NCI-H187 treated with DMSO at 0.1 percent for 48 hours (cell line): ENCODE results near the gene AOC1.

Experiments
- DNase-seq: peaks from one replicate; lab custom pipeline; 2025; lab: John Stamatoyannopoulos, UW

AOC1 gene

GRCh38 chr7:150835702-150836280, 16.5 kb upstream of the AOC1 start:
- DNase-seq: no peak

- no peak for DNase-seq
Measured at GRCh38 chr7:150838965-150839650, 13.2 kb upstream of the AOC1 start.

GRCh38 chr7:150842018-150842417, 10.3 kb upstream of the AOC1 start:
- no peak for DNase-seq

GRCh38 chr7:150842716-150843115, 9.6 kb upstream of the AOC1 start:
- no peak for DNase-seq

GRCh38 chr7:150845421-150845861, 6.9 kb upstream of the AOC1 start:
- no peak for DNase-seq

GRCh38 chr7:150846291-150847115, 5.8 kb upstream of the AOC1 start:
- DNase-seq: no peak

DNA sequence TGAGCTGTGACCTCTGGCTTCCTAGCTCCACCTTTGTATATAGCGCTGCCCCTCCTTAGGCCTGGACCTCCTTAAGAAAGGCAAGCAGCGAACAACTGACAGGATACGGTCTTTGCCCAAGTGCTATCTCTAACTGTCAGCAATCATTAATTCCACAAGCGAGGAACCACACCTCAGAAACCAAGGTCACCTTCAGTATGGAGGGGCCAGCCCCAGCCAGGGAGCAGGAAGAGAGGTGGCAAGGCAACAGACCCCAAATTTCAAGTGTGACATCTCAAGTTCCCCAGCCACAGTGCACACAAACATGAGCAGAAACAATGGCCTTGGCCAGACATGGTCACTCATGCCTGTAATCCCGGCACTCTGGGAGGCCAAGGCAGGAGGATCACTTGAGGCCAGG, 4.8 kb upstream of the AOC1 start:
- DNase-seq: no peak

- DNase-seq: no peak
Measured at GRCh38 chr7:150848111-150848510, 4.2 kb upstream of the AOC1 start.

- no peak for DNase-seq
Measured at GRCh38 chr7:150848561-150849115, 3.7 kb upstream of the AOC1 start.

- no peak for DNase-seq
Measured at GRCh38 chr7:150849204-150849775, 3.0 kb upstream of the AOC1 start.

- no peak for DNase-seq
Measured at GRCh38 chr7:150850273-150850672, 2.0 kb upstream of the AOC1 start.

DNA sequence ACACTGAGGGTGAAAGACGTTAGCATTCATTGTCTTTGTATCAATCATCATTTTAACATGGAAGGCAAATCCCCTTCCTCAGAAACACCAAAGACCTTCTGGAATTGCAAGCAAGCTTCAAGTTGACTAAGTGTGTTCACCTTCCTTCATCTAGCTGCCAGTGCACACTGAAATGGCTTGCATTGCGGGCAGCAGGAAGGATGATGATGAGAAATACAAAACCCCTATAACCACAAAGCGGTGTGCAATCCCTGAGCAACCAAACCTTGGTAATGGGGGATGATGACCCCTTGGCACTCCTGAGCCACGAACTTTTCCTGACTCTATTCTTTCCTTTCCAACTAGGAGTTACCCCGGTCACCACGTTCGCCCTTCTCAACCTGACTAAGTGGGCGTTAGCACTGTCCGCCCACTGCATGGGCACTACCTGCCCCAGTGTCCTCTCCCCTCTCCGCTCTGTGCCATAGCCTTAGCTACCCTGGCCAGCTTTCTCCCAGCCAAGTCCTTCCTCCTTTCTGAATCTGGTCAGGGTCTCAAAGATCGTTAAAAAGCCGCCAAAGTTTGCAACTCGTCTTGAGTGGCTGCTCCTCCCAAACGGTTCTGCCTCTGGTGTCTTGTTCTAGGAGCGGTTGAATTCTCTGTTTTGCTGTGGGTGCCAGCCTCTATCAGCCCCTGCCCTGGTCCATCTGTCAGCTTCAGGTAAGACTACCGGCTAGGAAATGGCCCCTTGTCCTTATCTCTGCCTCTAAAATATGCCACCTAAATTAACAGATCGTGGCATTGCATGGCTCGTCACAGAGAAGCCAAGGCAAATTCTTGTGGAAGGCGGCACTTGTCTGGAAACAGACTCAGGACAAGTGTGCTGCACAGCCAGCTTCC, 586 bp upstream of the AOC1 start:
- no peak for DNase-seq

GRCh38 chr7:150854066-150855000, 2.0 kb downstream of the AOC1 start:
- no peak for DNase-seq

DNA sequence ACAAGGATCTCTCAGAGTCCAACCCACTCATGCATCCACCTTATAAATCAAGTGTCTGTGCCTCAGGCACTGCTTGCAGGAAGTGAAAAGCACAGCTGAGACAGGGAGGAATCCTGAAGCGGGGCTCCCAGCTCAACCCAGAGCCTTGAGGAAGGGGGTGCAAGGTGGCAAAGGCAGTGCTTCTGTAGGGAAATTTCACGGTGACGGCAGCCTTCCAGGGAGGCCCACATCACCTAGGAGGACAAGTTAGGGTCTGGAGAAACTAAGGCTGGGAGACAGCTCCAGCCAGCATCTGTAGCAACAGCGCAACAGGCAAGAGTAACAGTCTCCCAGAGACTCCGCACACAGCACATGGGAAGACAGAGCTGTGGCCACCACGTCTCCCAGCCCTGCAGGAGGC, 2.7 kb downstream of the AOC1 start:
- no peak for DNase-seq

DNA sequence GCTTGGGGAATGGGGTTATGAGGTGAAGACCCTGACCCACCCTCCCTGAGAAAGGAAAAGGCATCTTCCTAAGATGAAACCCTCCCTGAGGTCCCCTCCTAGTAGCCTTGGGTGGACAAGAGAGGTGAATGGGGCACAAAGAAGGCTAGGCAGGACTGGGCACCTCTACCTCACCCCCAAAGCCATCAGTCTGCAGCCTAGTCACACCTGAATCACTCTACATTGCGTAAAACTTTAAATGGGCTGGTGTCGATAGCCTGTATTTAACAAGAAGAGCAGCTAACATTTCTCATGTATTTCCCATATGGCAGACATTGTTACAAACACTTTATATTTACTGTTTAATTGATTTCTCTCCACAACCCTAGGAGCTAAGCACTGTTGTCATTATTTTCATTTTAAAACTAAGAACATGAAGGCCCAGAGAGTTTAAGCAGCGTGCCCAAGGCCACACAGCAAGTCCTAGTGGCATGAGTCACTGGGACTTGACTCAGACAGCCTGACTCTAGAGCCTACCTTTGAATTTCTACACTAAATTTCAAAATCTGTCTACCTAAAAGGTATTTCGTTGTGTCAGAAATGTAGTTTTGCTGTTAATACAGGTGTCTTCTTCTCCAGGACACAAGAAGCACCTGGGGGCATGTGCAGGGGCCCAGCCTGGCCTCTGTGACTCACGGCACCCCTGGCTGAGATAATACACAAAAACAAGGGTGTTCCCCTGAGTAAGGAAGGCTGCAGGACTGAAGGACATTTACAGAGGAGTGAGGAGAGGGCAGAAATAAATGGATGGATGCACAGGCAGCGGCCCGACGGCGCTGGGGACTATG, 3.4 kb downstream of the AOC1 start:
- DNase-seq: no peak

- DNase-seq: no peak
Measured at GRCh38 chr7:150856303-150857275, 4.3 kb downstream of the AOC1 start.

DNA sequence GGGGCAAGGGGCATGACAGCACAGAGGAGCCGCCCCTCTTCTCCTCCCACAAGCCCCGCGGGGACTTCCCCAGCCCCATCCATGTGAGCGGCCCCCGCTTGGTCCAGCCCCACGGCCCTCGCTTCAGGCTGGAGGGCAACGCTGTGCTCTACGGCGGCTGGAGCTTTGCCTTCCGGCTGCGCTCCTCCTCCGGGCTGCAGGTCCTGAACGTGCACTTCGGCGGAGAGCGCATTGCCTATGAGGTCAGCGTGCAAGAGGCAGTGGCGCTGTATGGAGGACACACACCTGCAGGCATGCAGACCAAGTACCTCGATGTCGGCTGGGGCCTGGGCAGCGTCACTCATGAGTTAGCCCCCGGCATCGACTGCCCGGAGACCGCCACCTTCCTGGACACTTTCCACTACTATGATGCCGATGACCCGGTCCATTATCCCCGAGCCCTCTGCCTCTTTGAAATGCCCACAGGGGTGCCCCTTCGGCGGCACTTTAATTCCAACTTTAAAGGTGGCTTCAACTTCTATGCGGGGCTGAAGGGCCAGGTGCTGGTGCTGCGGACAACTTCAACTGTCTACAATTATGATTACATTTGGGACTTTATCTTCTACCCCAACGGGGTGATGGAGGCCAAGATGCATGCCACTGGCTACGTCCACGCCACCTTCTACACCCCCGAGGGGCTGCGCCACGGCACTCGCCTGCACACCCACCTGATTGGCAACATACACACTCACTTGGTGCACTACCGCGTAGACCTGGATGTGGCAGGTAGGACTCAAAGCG, 5.1 kb downstream of the AOC1 start:
- no peak for DNase-seq
